Measurements from ENCODE around the gene C15orf39.
"Not testable (repeated sequence)": the region's sequence is repeated elsewhere in the genome, so short reads cannot be mapped to it uniquely, and the experiment has no call there.

DNA sequence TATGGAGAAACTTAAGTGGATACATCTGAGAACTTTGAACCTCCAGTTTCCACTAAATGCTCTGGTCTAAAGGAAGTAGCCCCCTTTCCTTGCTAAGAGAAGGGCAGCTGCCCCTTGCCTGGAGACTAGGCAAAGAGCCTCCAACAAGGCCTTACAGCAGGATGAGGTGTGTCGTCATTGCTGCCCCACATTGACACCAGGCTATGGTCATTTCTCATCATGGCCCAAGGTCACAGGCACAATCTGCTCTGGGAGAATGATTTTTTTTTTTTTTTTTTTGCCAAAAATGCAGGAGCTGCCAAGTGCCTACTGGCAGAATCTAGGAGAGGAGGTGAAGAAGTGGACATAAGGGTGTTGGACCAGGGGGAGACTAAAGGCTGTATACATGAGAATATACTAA, 44.1 kb downstream of the C15orf39 start:
- TF ChIP-seq, protein P1, sequence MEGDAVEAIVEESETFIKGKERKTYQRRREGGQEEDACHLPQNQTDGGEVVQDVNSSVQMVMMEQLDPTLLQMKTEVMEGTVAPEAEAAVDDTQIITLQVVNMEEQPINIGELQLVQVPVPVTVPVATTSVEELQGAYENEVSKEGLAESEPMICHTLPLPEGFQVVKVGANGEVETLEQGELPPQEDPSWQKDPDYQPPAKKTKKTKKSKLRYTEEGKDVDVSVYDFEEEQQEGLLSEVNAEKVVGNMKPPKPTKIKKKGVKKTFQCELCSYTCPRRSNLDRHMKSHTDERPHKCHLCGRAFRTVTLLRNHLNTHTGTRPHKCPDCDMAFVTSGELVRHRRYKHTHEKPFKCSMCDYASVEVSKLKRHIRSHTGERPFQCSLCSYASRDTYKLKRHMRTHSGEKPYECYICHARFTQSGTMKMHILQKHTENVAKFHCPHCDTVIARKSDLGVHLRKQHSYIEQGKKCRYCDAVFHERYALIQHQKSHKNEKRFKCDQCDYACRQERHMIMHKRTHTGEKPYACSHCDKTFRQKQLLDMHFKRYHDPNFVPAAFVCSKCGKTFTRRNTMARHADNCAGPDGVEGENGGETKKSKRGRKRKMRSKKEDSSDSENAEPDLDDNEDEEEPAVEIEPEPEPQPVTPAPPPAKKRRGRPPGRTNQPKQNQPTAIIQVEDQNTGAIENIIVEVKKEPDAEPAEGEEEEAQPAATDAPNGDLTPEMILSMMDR (IDR thresholded peaks at IDR 0.05), result not testable (repeated sequence)
- not testable (repeated sequence) for TF ChIP-seq POLR2A (IDR thresholded peaks at IDR 0.05)
